Activated CD4-positive, alpha-beta memory T cell treated with anti-CD3 and anti-CD28 coated beads for 36 hours (primary cell): ENCODE measurements around the gene PRSS2. TPM values are rescaled to one million over a fixed set of nuclear protein-coding genes. Genes with fewer than 3 reads are reported as not detected.
"Not testable (repeated sequence)": the region's sequence is repeated elsewhere in the genome, so short reads cannot be mapped to it uniquely, and the experiment has no call there.

Experiments
- CTCF ChIA-PET: fragments of 350-600 bp; sonication (Branson Sonifier 250); formaldehyde crosslinking; loops from one replicate; lab custom pipeline; 2021; ENCODE audit warnings: antibody characterized with exemption, inconsistent platforms; lab: Charles Lee
- POLR2A ChIA-PET: fragments of 350-600 bp; sonication (Branson Sonifier 250); formaldehyde crosslinking; loops from one replicate; lab custom pipeline; 2021; ENCODE audit warnings: antibody characterized with exemption; lab: Charles Lee
- DNase-seq: peaks from one replicate; pipeline ENCODE4 v3.0.0-alpha.2; 2020
- H3K27ac Mint-ChIP-seq: one replicate; pipeline ENCODE4 v1.8.0; 2021; ENCODE audit warnings: mixed read lengths
- H3K27me3 Mint-ChIP-seq: one replicate; pipeline ENCODE4 v1.8.0; 2021; ENCODE audit warnings: mixed read lengths
- H3K36me3 Mint-ChIP-seq: one replicate; pipeline ENCODE4 v1.8.0; 2021; ENCODE audit warnings: mixed read lengths
- H3K4me1 Mint-ChIP-seq: one replicate; pipeline ENCODE4 v1.8.0; 2021; ENCODE audit warnings: low read depth, mixed read lengths
- H3K4me3 Mint-ChIP-seq: one replicate; pipeline ENCODE4 v1.8.0; 2021; ENCODE audit warnings: mild to moderate bottlenecking, mixed read lengths
- H3K9me3 Mint-ChIP-seq: one replicate; pipeline ENCODE4 v1.8.0; 2021; ENCODE audit warnings: mixed read lengths
- intact Hi-C: fragments of 100-400 bp; cut with micrococcal nuclease; formaldehyde crosslinking; loops from one replicate; pipeline ENCODE4 v1.15.1; 2023
- total RNA-seq, 2 experiments: library from RNA; stranded (reverse); gene quantifications; one replicate each; pipeline ENCODE4 v1.2.3, GENCODE V29; 2021

The PRSS2 gene
- total RNA-seq, 2 experiments from 2014 or later, result not detected

GRCh38 chr7:142750321-142750938, 20.3 kb upstream of the PRSS2 start:
- H3K27ac Mint-ChIP-seq, result no peak overlapping the region
- CTCF ChIA-PET, result no interaction called here
- H3K36me3 Mint-ChIP-seq, result no peaks in the 10 kb centered on the region
- DNase-seq, result no peak
- H3K4me1 Mint-ChIP-seq, result no peaks in the 10 kb centered on the region
- no peaks in the 10 kb centered on the region for H3K27me3 Mint-ChIP-seq
- H3K9me3 Mint-ChIP-seq, result no peaks in the 10 kb centered on the region
- no peak overlapping the region for H3K4me3 Mint-ChIP-seq
- POLR2A ChIA-PET, result no interaction called here
- intact Hi-C loops, result no loop called here

GRCh38 chr7:142751526-142752175, 19.1 kb upstream of the PRSS2 start:
- CTCF ChIA-PET, POLR2A ChIA-PET, DNase-seq, H3K27me3 Mint-ChIP-seq, H3K4me1 Mint-ChIP-seq, H3K9me3 Mint-ChIP-seq, H3K36me3 Mint-ChIP-seq, intact Hi-C loops, H3K27ac Mint-ChIP-seq, H3K4me3 Mint-ChIP-seq: not testable (repeated sequence)

- H3K4me3 Mint-ChIP-seq, result no peak overlapping the region
- H3K27ac Mint-ChIP-seq, result no peak overlapping the region
- ChIA-PET POLR2A (no interaction called here), CTCF (no interaction called here)
- DNase-seq, result no peak
- no peaks in the 10 kb centered on the region for H3K9me3 Mint-ChIP-seq
- intact Hi-C loops, result no loop called here
- no peaks in the 10 kb centered on the region for H3K4me1 Mint-ChIP-seq
- no peaks in the 10 kb centered on the region for H3K36me3 Mint-ChIP-seq
- no peaks in the 10 kb centered on the region for H3K27me3 Mint-ChIP-seq
These were observed 18.2 kb upstream of the PRSS2 start for GRCh38 chr7:142752376-142753225.

GRCh38 chr7:142753366-142753765, 17.4 kb upstream of the PRSS2 start:
- intact Hi-C loops, result no loop called here
- Mint-ChIP-seq H3K9me3 (no peaks in the 10 kb centered on the region), H3K4me3 (no peak overlapping the region), H3K4me1 (no peaks in the 10 kb centered on the region), H3K27ac (no peak overlapping the region), H3K27me3 (no peaks in the 10 kb centered on the region), H3K36me3 (no peaks in the 10 kb centered on the region)
- DNase-seq, result no peak
- CTCF ChIA-PET, result no interaction called here
- POLR2A ChIA-PET, result no interaction called here

- H3K4me1 Mint-ChIP-seq, intact Hi-C loops, H3K4me3 Mint-ChIP-seq, POLR2A ChIA-PET, H3K27me3 Mint-ChIP-seq, H3K9me3 Mint-ChIP-seq, H3K36me3 Mint-ChIP-seq, CTCF ChIA-PET, H3K27ac Mint-ChIP-seq, DNase-seq: not testable (repeated sequence)
These were observed 16.8 kb upstream of the PRSS2 start for GRCh38 chr7:142753925-142754491.

GRCh38 chr7:142754681-142755575, 15.8 kb upstream of the PRSS2 start:
- no peak for DNase-seq
- no peak overlapping the region for H3K4me3 Mint-ChIP-seq
- no peaks in the 10 kb centered on the region for H3K27me3 Mint-ChIP-seq
- CTCF ChIA-PET, result no interaction called here
- no peaks in the 10 kb centered on the region for H3K36me3 Mint-ChIP-seq
- no peaks in the 10 kb centered on the region for H3K9me3 Mint-ChIP-seq
- intact Hi-C loops, result no loop called here
- peaks cover 2% of the 10 kb centered on the region for H3K4me1 Mint-ChIP-seq
- no peak overlapping the region for H3K27ac Mint-ChIP-seq
- POLR2A ChIA-PET, result no interaction called here

GRCh38 chr7:142758312-142758711, 12.5 kb upstream of the PRSS2 start:
- CTCF ChIA-PET, result interaction anchor here (1.1 kb wide), 1 partner anchor 52 kb away, joined by 3 read pairs; no protein-coding TSS in a partner anchor
- H3K4me1 Mint-ChIP-seq, POLR2A ChIA-PET, H3K9me3 Mint-ChIP-seq, H3K27me3 Mint-ChIP-seq, H3K36me3 Mint-ChIP-seq, H3K27ac Mint-ChIP-seq, DNase-seq, intact Hi-C loops, H3K4me3 Mint-ChIP-seq: not testable (repeated sequence)

GRCh38 chr7:142759433-142759832, 11.3 kb upstream of the PRSS2 start:
- Mint-ChIP-seq H3K27ac (no peak overlapping the region), H3K9me3 (no peaks in the 10 kb centered on the region), H3K36me3 (no peaks in the 10 kb centered on the region), H3K4me1 (peaks cover 2% of the 10 kb centered on the region), H3K4me3 (no peak overlapping the region), H3K27me3 (no peaks in the 10 kb centered on the region)
- ChIA-PET POLR2A (no interaction called here), CTCF (interaction anchor here (1.1 kb wide), 1 partner anchor 51 kb away, joined by 3 read pairs; no protein-coding TSS in a partner anchor)
- no peak for DNase-seq
- intact Hi-C loops, result no loop called here

GRCh38 chr7:142760071-142760642, 10.6 kb upstream of the PRSS2 start:
- Mint-ChIP-seq H3K4me1 (peaks cover 2% of the 10 kb centered on the region), H3K27ac (no peak overlapping the region), H3K36me3 (no peaks in the 10 kb centered on the region), H3K27me3 (no peaks in the 10 kb centered on the region), H3K4me3 (no peak overlapping the region), H3K9me3 (no peaks in the 10 kb centered on the region)
- ChIA-PET POLR2A (no interaction called here), CTCF (no interaction called here)
- intact Hi-C loops, result no loop called here
- no peak for DNase-seq

GRCh38 chr7:142761606-142762005, 9.2 kb upstream of the PRSS2 start:
- H3K4me1 Mint-ChIP-seq, H3K9me3 Mint-ChIP-seq, H3K4me3 Mint-ChIP-seq, H3K27ac Mint-ChIP-seq, H3K27me3 Mint-ChIP-seq, intact Hi-C loops, POLR2A ChIA-PET, DNase-seq, H3K36me3 Mint-ChIP-seq: not testable (repeated sequence)
- CTCF ChIA-PET, result interaction anchor here (1.3 kb wide), 1 partner anchor 22 kb away, joined by 3 read pairs; no protein-coding TSS in a partner anchor

- Mint-ChIP-seq H3K4me1 (peaks cover 2% of the 10 kb centered on the region), H3K9me3 (no peaks in the 10 kb centered on the region), H3K4me3 (no peak overlapping the region), H3K36me3 (no peaks in the 10 kb centered on the region), H3K27ac (no peak overlapping the region), H3K27me3 (no peaks in the 10 kb centered on the region)
- intact Hi-C loops, result no loop called here
- ChIA-PET CTCF (interaction anchor here (1.3 kb wide), 1 partner anchor 21 kb away, joined by 3 read pairs; no protein-coding TSS in a partner anchor), POLR2A (no interaction called here)
- DNase-seq, result no peak
These were observed 8.7 kb upstream of the PRSS2 start for GRCh38 chr7:142762104-142762503.
